Astrocyte of the cerebellum (primary cell): Measurements from ENCODE around the gene AFMID.

Experiments
- DNase-seq: peaks from one replicate; pipeline ENCODE4 v3.0.0-alpha.2; 2011; ENCODE audit warnings: low read depth
- H3K4me3 ChIP-seq: 2 replicates; pipeline ENCODE4 v1.5.1; 2011; ENCODE audit warnings: mild to moderate bottlenecking, low read depth, low read length, moderate library complexity
- CTCF ChIP-seq: IDR thresholded peaks from 2 replicates; pipeline ENCODE4 v1.5.1; 2012; ENCODE audit warnings: low read length, low read depth, moderate library complexity, mild to moderate bottlenecking; ENCODE audit errors: missing control alignments
- in situ Hi-C: cut with HindIII; loops from 2 replicates; pipeline ENCODE4 v1.10.0; 2017; ENCODE audit warnings: low sequenced_read_pairs

AFMID gene

GRCh38 chr17:78219396-78220150, 32.4 kb downstream of the AFMID start:
- in situ Hi-C loops = no loop called here
- no peak for DNase-seq
- no peak for TF ChIP-seq CTCF
- no peak overlapping the region for H3K4me3 ChIP-seq

GRCh38 chr17:78223061-78223460, 35.9 kb downstream of the AFMID start:
- H3K4me3 ChIP-seq = no peak overlapping the region
- DNase-seq = no peak
- in situ Hi-C loops = no loop called here
- TF ChIP-seq CTCF = no peak

GRCh38 chr17:78223765-78224164, 36.6 kb downstream of the AFMID start:
- H3K4me3 ChIP-seq = no peak overlapping the region
- no peak for TF ChIP-seq CTCF
- in situ Hi-C loops = no loop called here
- no peak for DNase-seq

- no peak for DNase-seq
- in situ Hi-C loops = no loop called here
- TF ChIP-seq CTCF = no peak
- no peak overlapping the region for H3K4me3 ChIP-seq
These were observed 37.3 kb downstream of the AFMID start for GRCh38 chr17:78224231-78225087.

- in situ Hi-C loops = no loop called here
- TF ChIP-seq CTCF = no peak
- no peak for DNase-seq
- no peak overlapping the region for H3K4me3 ChIP-seq
These were observed 38.1 kb downstream of the AFMID start for GRCh38 chr17:78225088-78225865.

- in situ Hi-C loops = no loop called here
- no peak overlapping the region for H3K4me3 ChIP-seq
- no peak for DNase-seq
- no peak for TF ChIP-seq CTCF
These were observed 39.0 kb downstream of the AFMID start for GRCh38 chr17:78226055-78226758.
